ENCODE results near the gene JPH3.

Gene JPH3

DNA sequence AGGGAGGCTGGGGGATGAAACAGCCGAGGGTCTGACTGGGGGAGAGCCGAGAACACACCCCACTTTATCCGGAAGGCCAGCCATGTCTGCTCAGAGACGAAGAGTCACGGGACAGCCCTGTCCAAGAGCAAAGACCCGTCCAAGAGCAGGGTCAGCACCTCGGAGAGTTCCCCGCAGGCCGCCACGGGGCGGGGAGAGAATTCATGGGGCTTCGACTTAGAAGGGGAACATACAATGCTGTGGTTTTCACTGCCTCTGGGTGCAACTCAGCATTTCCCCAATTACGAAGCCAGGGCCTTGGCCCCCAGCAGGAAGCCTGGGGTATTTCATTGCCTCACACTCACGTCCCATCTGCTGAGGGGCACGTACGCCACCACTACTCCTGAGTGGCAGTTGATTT, 59.3 kb downstream of the JPH3 start:
- TF ChIP-seq, protein P1, sequence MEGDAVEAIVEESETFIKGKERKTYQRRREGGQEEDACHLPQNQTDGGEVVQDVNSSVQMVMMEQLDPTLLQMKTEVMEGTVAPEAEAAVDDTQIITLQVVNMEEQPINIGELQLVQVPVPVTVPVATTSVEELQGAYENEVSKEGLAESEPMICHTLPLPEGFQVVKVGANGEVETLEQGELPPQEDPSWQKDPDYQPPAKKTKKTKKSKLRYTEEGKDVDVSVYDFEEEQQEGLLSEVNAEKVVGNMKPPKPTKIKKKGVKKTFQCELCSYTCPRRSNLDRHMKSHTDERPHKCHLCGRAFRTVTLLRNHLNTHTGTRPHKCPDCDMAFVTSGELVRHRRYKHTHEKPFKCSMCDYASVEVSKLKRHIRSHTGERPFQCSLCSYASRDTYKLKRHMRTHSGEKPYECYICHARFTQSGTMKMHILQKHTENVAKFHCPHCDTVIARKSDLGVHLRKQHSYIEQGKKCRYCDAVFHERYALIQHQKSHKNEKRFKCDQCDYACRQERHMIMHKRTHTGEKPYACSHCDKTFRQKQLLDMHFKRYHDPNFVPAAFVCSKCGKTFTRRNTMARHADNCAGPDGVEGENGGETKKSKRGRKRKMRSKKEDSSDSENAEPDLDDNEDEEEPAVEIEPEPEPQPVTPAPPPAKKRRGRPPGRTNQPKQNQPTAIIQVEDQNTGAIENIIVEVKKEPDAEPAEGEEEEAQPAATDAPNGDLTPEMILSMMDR (IDR thresholded peaks at IDR 0.05; ENCODE audit: control extremely low read depth, extremely low read depth, low read depth, missing control alignments), result no peak
- ChIA-PET CTCF (no interaction called here), POLR2A (no interaction called here)
- peak; percentile 65 for DNase-seq (ENCODE audit: extremely low spot score)

DNA sequence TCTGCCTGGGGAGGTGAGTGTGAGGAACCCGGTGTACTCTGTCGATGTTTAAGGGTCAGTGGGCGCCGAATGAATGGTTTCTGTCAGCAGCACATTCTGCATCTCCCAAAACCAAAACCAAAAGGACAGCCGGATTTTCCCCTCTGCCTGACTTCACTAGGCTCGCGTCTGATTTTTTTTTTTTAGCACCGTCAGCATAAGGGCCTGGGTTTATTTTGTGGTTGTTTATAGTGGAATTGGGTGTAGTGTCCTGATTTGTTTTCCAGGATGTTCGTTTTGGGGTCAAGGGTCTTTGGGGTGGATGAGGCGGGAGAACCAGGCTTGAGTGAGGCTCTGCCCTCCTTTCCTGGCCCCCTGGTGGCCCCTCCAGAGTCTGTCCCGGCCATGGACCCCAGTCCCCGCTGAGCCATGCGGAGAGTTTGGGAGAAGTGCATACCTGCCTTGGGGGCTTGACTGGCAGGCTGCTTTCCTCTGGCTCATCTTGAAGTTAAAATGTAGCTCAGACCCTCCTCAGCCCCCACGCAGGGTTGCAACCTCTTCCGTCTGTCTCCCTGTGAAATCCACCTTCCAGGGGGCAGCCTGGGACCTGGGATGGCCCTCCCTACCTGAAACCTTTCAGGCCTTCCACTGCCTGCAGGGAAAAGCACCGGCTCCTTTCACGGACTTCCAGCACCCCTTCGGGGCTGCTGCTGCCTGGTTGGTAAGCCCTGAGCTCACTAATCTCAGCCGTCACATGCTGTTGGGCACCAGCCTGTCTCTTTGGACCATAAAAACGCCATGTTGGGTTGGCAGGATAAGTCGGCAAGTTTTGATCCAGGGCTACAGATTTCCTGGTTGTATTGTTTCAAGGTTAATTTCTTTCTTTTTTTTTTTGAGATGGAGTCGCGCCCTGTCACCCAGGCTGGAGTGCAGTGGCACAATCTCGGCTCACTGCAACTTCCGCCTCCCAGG, 60.2 kb downstream of the JPH3 start:
- ChIA-PET CTCF (interaction anchor here (4.1 kb wide), 1 partner anchor 10 kb away, joined by 10 read pairs; no protein-coding TSS in a partner anchor), POLR2A (no interaction called here)
- DNase-seq (ENCODE audit: extremely low spot score), result no peak
- TF ChIP-seq, protein P1 (IDR thresholded peaks at IDR 0.05; ENCODE audit: control extremely low read depth, extremely low read depth, low read depth, missing control alignments), result no peak

DNA sequence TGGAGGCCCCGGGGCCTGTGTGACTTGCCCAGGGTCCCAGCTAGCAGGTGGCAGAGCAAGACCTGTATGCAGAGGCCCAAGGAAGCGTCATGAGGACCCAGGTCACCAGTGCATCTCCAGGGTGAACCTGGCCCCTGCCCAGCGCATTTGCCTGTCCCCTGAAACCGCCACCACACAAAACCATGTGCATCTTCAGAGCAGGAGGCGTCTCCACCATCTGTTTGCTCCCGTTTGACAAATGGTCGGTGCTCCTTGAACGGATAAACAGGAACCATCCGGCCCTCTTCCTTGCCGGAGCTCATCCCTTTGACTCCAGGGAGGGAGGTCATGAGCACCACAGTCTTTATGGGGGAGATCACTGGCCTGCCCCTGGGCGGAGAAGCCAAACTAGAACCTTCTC, 62.5 kb downstream of the JPH3 start:
- ChIA-PET POLR2A (no interaction called here), CTCF (interaction anchor here (4.1 kb wide), 1 partner anchor 12 kb away, joined by 10 read pairs; no protein-coding TSS in a partner anchor)
- TF ChIP-seq, protein P1 (IDR thresholded peaks at IDR 0.05; ENCODE audit: control extremely low read depth, extremely low read depth, low read depth, missing control alignments), result no peak
- DNase-seq (ENCODE audit: extremely low spot score), result no peak

DNA sequence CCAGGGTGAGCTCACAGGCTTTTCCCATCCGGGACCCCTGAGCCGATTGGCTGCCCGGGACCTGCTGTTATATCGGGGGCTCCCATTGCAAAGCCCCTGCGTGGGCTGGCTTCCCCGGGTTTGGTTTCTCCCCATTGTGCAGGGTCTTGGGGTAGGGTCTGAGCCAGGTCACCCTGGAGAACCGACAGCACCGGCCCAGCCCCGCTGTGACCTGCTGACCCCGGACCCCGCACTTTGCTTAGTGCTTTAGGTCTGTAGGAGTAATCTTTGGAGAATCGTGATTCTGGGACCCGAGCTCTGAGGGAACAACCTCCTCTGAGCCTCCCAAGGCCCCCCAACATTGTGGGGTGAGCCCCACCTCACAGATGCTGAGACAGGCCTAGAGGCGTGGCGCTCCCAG, 62.9 kb downstream of the JPH3 start:
- no peak for DNase-seq (ENCODE audit: extremely low spot score)
- POLR2A ChIA-PET, result no interaction called here
- CTCF ChIA-PET, result interaction anchor here (4.1 kb wide), 1 partner anchor 13 kb away, joined by 10 read pairs; no protein-coding TSS in a partner anchor
- TF ChIP-seq, protein P1 (IDR thresholded peaks at IDR 0.05; ENCODE audit: control extremely low read depth, extremely low read depth, low read depth, missing control alignments), result no peak

DNA sequence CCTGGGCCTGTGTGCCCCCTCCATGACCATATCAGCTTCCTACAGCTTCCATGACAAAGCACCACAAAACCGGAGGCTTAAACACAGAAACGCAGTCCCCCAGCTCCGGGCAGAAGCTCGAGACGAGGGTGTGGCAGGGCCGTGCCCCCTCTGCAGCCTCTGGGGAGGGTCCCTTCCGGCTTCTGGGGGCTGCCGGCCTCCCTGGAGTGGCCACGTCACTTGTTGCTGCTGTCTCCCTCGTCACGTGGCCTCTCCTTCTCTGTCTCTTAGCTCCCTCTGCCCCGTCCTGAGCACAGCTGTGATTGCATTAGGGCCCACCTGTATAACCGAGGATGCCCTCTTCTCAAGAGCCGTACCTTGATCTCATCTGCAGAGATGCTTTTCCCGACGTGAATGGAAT, 64.6 kb downstream of the JPH3 start:
- TF ChIP-seq, protein P1 (IDR thresholded peaks at IDR 0.05; ENCODE audit: control extremely low read depth, extremely low read depth, low read depth, missing control alignments), result no peak
- POLR2A ChIA-PET, result no interaction called here
- CTCF ChIA-PET, result interaction anchor here (0.7 kb wide), 1 partner anchor 36 kb away, joined by 3 read pairs; no protein-coding TSS in a partner anchor
- DNase-seq (ENCODE audit: extremely low spot score), result no peak

DNA sequence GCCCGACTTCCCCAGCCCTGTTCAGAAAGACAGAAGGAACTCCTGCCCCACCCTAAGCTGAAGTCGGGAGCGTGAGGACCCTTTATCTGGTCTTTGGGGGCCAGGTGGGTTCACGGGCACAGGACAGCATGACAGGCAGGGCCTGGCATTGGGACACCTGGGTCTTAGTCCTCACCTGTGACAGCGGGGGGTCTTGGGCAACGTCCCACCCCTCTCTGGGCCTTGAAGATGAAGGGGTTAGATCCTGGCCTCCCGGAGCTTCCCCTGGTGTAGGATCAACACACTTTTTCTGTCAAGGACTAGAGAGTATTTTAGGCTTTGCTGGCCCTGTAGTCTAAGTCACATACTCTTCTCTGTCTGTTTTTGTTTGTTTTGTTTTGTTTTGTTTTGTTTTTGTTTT, 65.1 kb downstream of the JPH3 start:
- no peak for DNase-seq (ENCODE audit: extremely low spot score)
- ChIA-PET POLR2A (no interaction called here), CTCF (interaction anchor here (0.7 kb wide), 1 partner anchor 35 kb away, joined by 3 read pairs; no protein-coding TSS in a partner anchor)
- TF ChIP-seq, protein P1 (IDR thresholded peaks at IDR 0.05; ENCODE audit: control extremely low read depth, extremely low read depth, low read depth, missing control alignments), result no peak
